ENCODE results near the gene BABAM2.

DNA sequence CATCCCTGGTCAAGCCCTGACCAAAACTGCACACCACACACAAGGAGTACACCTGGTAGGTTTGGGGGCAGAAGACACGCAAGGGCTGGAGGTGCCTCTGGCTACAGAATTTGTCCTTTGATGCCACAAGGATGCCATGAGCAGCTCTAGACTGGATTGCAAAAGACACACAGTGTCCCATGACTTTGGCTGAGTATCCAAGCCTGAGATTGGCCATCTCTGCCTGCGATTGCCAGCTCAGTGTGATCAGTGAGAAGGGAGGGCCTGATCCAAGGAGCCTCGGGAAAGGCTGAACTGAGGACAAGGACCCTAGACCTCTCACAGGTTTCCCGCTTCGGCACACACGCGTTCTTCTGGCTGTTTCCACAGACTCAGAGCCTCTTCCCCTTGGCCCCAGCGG, 442.2 kb downstream of the BABAM2 start:
- TF ChIP-seq JUND (IDR thresholded peaks at IDR 0.05) = no peak
- TF ChIP-seq, protein P1, sequence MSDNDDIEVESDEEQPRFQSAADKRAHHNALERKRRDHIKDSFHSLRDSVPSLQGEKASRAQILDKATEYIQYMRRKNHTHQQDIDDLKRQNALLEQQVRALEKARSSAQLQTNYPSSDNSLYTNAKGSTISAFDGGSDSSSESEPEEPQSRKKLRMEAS (IDR thresholded peaks at IDR 0.05) = no peak
- TF ChIP-seq, protein P2, sequence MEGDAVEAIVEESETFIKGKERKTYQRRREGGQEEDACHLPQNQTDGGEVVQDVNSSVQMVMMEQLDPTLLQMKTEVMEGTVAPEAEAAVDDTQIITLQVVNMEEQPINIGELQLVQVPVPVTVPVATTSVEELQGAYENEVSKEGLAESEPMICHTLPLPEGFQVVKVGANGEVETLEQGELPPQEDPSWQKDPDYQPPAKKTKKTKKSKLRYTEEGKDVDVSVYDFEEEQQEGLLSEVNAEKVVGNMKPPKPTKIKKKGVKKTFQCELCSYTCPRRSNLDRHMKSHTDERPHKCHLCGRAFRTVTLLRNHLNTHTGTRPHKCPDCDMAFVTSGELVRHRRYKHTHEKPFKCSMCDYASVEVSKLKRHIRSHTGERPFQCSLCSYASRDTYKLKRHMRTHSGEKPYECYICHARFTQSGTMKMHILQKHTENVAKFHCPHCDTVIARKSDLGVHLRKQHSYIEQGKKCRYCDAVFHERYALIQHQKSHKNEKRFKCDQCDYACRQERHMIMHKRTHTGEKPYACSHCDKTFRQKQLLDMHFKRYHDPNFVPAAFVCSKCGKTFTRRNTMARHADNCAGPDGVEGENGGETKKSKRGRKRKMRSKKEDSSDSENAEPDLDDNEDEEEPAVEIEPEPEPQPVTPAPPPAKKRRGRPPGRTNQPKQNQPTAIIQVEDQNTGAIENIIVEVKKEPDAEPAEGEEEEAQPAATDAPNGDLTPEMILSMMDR (IDR thresholded peaks at IDR 0.05; ENCODE audit: low read depth, low read length, missing input control) = no peak
- TF ChIP-seq NR2F2 (IDR thresholded peaks at IDR 0.05) = no peak
- TF ChIP-seq RAD21 (IDR thresholded peaks at IDR 0.05) = no peak
- TF ChIP-seq, protein P3, sequence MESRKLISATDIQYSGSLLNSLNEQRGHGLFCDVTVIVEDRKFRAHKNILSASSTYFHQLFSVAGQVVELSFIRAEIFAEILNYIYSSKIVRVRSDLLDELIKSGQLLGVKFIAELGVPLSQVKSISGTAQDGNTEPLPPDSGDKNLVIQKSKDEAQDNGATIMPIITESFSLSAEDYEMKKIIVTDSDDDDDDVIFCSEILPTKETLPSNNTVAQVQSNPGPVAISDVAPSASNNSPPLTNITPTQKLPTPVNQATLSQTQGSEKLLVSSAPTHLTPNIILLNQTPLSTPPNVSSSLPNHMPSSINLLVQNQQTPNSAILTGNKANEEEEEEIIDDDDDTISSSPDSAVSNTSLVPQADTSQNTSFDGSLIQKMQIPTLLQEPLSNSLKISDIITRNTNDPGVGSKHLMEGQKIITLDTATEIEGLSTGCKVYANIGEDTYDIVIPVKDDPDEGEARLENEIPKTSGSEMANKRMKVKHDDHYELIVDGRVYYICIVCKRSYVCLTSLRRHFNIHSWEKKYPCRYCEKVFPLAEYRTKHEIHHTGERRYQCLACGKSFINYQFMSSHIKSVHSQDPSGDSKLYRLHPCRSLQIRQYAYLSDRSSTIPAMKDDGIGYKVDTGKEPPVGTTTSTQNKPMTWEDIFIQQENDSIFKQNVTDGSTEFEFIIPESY (IDR thresholded peaks at IDR 0.05) = no peak
- TF ChIP-seq, protein P4, sequence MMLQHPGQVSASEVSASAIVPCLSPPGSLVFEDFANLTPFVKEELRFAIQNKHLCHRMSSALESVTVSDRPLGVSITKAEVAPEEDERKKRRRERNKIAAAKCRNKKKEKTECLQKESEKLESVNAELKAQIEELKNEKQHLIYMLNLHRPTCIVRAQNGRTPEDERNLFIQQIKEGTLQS (IDR thresholded peaks at IDR 0.05) = no peak
- TF ChIP-seq YY1 (IDR thresholded peaks at IDR 0.05) = no peak
- TF ChIP-seq GABPA (IDR thresholded peaks at IDR 0.05 in 1 of 2, conservative IDR thresholded peaks at IDR 0.05 in 1 of 2) = no peak
- no peak for TF ChIP-seq HNF4G (IDR thresholded peaks at IDR 0.05)
- TF ChIP-seq TAF1 (conservative IDR thresholded peaks at IDR 0.05) = no peak
- no peak for TF ChIP-seq SP1 (IDR thresholded peaks at IDR 0.05)

Data from liver (tissue), 3 donors.